Kidney (tissue), 14 donors: ENCODE measurements around the gene NEDD8. TPM values are rescaled to one million over a fixed set of nuclear protein-coding genes. Genes with fewer than 3 reads are reported as not detected.
"Not testable (repeated sequence)": the region's sequence is repeated elsewhere in the genome, so short reads cannot be mapped to it uniquely, and the experiment has no call there.

Experiments
- DNase-seq, 5 donors: peaks; one replicate each; pipeline ENCODE4 v3.0.0-alpha.2; 2013 to 2020
- FAIRE-seq: peaks from 2 replicates; lab custom pipeline; 2012; peaks lifted over from hg19 to GRCh38; lab: Jason Lieb, UNC
- H3K27ac ChIP-seq, 2 donors: one replicate each; pipeline ENCODE4 v1.7.0; 2013; ENCODE audit warnings: low read depth in 2 of 2, low read length in 2 of 2, inconsistent platforms in 1 of 2
- H3K27me3 ChIP-seq: one replicate; pipeline ENCODE4 v1.7.1; 2013; ENCODE audit warnings: low read length, inconsistent platforms; ENCODE audit not compliant: control insufficient read depth, insufficient read depth
- H3K36me3 ChIP-seq, 3 donors: one replicate each; pipeline versions ENCODE4 v1.7.0 to v1.7.1; 2013; ENCODE audit warnings: low read length in 3 of 3, control low read depth in 1 of 3, inconsistent platforms in 1 of 3; ENCODE audit not compliant: insufficient read depth in 3 of 3, control insufficient read depth in 2 of 3
- H3K4me1 ChIP-seq, 3 donors: one replicate each; pipeline versions ENCODE4 v1.7.0 to v1.7.1; 2013; ENCODE audit warnings: low read length in 3 of 3, inconsistent platforms in 1 of 3, low read depth in 1 of 3; ENCODE audit not compliant: control insufficient read depth in 2 of 3, insufficient read depth in 2 of 3
- H3K4me3 ChIP-seq, 3 donors: one replicate each; pipeline versions ENCODE4 v1.7.0 to v1.8.1; 2013; ENCODE audit warnings: low read length in 3 of 3, control low read depth in 1 of 3, inconsistent platforms in 1 of 3
- H3K9ac ChIP-seq, 3 donors: one replicate each; pipeline versions ENCODE4 v1.7.0 to v1.7.1; 2013; ENCODE audit warnings: low read length in 3 of 3, control low read depth in 1 of 3, inconsistent platforms in 1 of 3
- H3K9me3 ChIP-seq, 3 donors: one replicate each; pipeline versions ENCODE4 v1.7.0 to v1.7.1; 2013; ENCODE audit warnings: low read length in 3 of 3, control low read depth in 1 of 3, inconsistent platforms in 1 of 3; ENCODE audit not compliant: control insufficient read depth in 2 of 3, insufficient read depth in 1 of 3
- CTCF ChIP-seq: IDR thresholded peaks from 3 replicates; pipeline ENCODE4 v1.5.1; 2012; ENCODE audit warnings: mild to moderate bottlenecking, moderate library complexity, borderline replicate concordance; ENCODE audit not compliant: insufficient read depth; ENCODE audit errors: extremely low read depth
- intact Hi-C: fragments of 100-400 bp; cut with DNase I; formaldehyde crosslinking; loops from one replicate; pipeline ENCODE4 v1.11.1; 2022
- polyA plus RNA-seq: library from polyadenylated mRNA; stranded (reverse); fragments of 350-450 nt; fragmentation: Illumina TruSeq; extraction: RNeasy Lipid Tissue Mini Kit (QIAGEN cat#74804); gene quantifications from one replicate; pipeline ENCODE4 v1.2.3, GENCODE V29; 2014; ENCODE audit warnings: low read depth, low replicate concordance; ENCODE audit not compliant: insufficient read depth
- total RNA-seq: library from RNA; stranded (reverse); fragmentation: NEBNext Ultra II Directional; extraction: Animal tissue kit (Norgen Biotek cat#: 25700); gene quantifications from one replicate; pipeline ENCODE4 v1.2.1, GENCODE V29; 2021
- donor health status: control.
- donor health status: control.
- donor health status: control.
- donor health status: control.
- donor health status: control.
- donor health status: DM: yes; HTN: yes; CAD: no.
- donor health status: Normal renal cell carcinoma (clear cell type).

Gene NEDD8
- total and polyA plus RNA-seq, 2 donors from 2014 or later: 145 to 439 TPM

DNA sequence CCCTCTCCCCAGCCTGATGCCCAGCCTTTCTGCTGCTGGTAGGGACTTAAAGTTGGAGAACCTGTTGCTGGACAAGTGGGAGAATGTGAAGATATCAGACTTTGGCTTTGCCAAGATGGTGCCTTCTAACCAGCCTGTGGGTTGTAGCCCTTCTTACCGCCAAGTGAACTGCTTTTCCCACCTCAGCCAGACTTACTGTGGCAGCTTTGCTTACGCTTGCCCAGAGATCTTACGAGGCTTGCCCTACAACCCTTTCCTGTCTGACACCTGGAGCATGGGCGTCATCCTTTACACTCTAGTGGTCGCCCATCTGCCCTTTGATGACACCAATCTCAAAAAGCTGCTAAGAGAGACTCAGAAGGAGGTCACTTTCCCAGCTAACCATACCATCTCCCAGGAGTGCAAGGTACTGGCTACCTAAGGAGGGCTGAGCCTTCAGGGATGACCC, 25.0 kb downstream of the NEDD8 start:
- Histone ChIP-seq H3K9me3 (no peaks in the 10 kb centered on the region), H3K27me3 (no peaks in the 10 kb centered on the region), H3K27ac (no peak overlapping the region), H3K4me3 (no peak overlapping the region), H3K36me3 (peaks cover 7 to 47% (median 36%) of the 10 kb centered on the region in 3 donors), H3K4me1 (no peaks in the 10 kb centered on the region), H3K9ac (no peak overlapping the region)
- DNase-seq: no peak
- intact Hi-C loops: no loop called here
- no peak for FAIRE-seq
- no peak for TF ChIP-seq CTCF

- no peak for FAIRE-seq
- no peak for DNase-seq
- Histone ChIP-seq H3K4me1 (no peaks in the 10 kb centered on the region), H3K27me3 (no peaks in the 10 kb centered on the region), H3K36me3 (peaks cover 7 to 44% (median 36%) of the 10 kb centered on the region in 3 donors), H3K4me3 (no peak overlapping the region), H3K9ac (no peak overlapping the region), H3K27ac (no peak overlapping the region), H3K9me3 (no peaks in the 10 kb centered on the region)
- intact Hi-C loops: no loop called here
- no peak for TF ChIP-seq CTCF
Observed at GRCh38 chr14:24206260-24207103, 25.7 kb downstream of the NEDD8 start.

GRCh38 chr14:24204163-24205146, 27.7 kb downstream of the NEDD8 start:
- no peaks in the 10 kb centered on the region for H3K4me1 ChIP-seq
- no peak for FAIRE-seq
- H3K9ac ChIP-seq: no peak overlapping the region
- H3K27ac ChIP-seq: no peak overlapping the region
- H3K36me3 ChIP-seq: peaks cover 5 to 30% (median 26%) of the 10 kb centered on the region in 3 donors
- DNase-seq: no peak
- intact Hi-C loops: no loop called here
- no peaks in the 10 kb centered on the region for H3K27me3 ChIP-seq
- no peaks in the 10 kb centered on the region for H3K9me3 ChIP-seq
- H3K4me3 ChIP-seq: no peak overlapping the region
- TF ChIP-seq CTCF: no peak

DNA sequence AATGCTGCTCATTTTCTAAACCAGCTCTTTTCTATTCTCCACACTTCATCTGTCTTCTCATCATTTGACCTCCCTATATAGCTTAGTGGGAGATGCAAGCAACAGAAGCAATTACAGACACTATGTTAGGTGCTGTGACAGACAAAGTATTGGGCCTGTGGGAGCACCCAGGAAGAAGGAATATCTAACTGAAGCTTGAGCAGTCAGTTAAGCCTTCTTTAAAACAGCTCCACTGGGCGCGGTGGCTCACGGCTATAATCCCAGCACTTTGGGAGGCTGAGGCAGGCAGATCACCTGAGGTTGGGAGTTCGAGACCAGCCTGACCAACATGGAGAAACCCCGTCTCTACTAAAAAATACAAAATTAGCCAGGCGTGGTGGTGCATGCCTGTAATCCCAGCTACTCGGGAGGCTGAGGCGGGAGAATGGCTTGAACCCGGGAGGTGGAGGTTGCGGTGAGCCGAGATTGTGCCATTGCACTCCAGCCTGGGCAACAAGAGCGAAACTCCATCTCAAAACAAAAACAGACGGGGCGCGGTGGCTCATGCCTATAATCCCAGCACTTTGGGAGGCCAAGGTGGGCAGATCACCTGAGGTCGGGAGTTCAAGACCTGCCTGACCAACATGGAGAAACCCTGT, 28.8 kb downstream of the NEDD8 start:
- H3K27me3 ChIP-seq, H3K27ac ChIP-seq, DNase-seq, H3K4me3 ChIP-seq, intact Hi-C loops, H3K9ac ChIP-seq, H3K9me3 ChIP-seq, H3K4me1 ChIP-seq, FAIRE-seq: not testable (repeated sequence)
- H3K36me3 ChIP-seq: peaks cover 5 to 24% (median 23%) of the 10 kb centered on the region in 3 donors

DNA sequence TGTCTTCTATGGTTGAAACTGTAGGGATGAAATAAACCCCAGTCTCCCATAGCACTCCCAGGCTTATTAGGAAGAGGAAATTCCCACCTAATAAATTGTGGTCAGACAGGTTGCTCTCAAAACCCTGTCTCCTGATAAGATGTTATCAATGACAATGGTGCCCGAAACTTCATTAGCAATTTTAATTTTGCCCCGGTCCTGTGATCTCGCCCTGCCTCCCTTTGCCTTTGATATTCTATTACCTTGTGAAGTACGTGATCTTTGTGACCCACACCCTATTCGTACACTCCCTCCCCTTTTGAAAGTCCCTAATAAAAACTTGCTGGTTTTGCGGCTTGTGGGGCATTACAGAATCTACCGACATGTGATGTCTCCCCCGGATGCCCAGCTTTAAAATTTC, 29.6 kb downstream of the NEDD8 start:
- intact Hi-C loops, H3K27me3 ChIP-seq, H3K9me3 ChIP-seq, H3K4me3 ChIP-seq, DNase-seq, FAIRE-seq, H3K27ac ChIP-seq, H3K9ac ChIP-seq, H3K4me1 ChIP-seq: not testable (repeated sequence)
- peaks cover 0 to 20% (median 19%) of the 10 kb centered on the region in 3 donors for H3K36me3 ChIP-seq
